NOMO-1 (cell line): ENCODE measurements around the gene SETD3.
"Not testable (repeated sequence)": the region's sequence is repeated elsewhere in the genome, so short reads cannot be mapped to it uniquely, and the experiment has no call there.

Experiments used
- DNase-seq, 2 experiments: peaks; one replicate each; lab custom pipeline; 2025; ENCODE audit not compliant: unreplicated experiment in 2 of 2; lab: John Stamatoyannopoulos, UW

SETD3 gene

GRCh38 chr14:99374964-99375363 is 105.7 kb downstream of the SETD3 start:
- DNase-seq, result no peak

- DNase-seq, result no peak
These were observed 116.9 kb downstream of the SETD3 start for GRCh38 chr14:99363616-99364290.

- no peak for DNase-seq
These were observed 117.6 kb downstream of the SETD3 start for GRCh38 chr14:99363051-99363450.

GRCh38 chr14:99361596-99362215 is 119.0 kb downstream of the SETD3 start:
- DNase-seq, result no peak

- DNase-seq, result no peak
These were observed 119.7 kb downstream of the SETD3 start for GRCh38 chr14:99360774-99361595.

GRCh38 chr14:99359906-99360305 is 120.8 kb downstream of the SETD3 start:
- DNase-seq, result no peak

- no peak for DNase-seq
These were observed 122.7 kb downstream of the SETD3 start for GRCh38 chr14:99357916-99358390.

GRCh38 chr14:99357151-99357915 is 123.3 kb downstream of the SETD3 start:
- no peak for DNase-seq

- DNase-seq, result no peak
These were observed 124.5 kb downstream of the SETD3 start for GRCh38 chr14:99356031-99356608.

- no peak for DNase-seq
These were observed 126.3 kb downstream of the SETD3 start for GRCh38 chr14:99354166-99354875.

- no peak for DNase-seq
These were observed 127.9 kb downstream of the SETD3 start for GRCh38 chr14:99352688-99353280.

- DNase-seq, result no peak
These were observed 129.3 kb downstream of the SETD3 start for GRCh38 chr14:99351166-99352007.

GRCh38 chr14:99350751-99351150 is 129.9 kb downstream of the SETD3 start:
- DNase-seq, result no peak

- DNase-seq, result no peak
These were observed 130.8 kb downstream of the SETD3 start for GRCh38 chr14:99349721-99350495.

GRCh38 chr14:99348816-99349614 is 131.6 kb downstream of the SETD3 start:
- DNase-seq, result no peak

- DNase-seq, result not testable (repeated sequence)
These were observed 132.4 kb downstream of the SETD3 start for GRCh38 chr14:99348231-99348630.
